ENCODE measurements around the gene IL17A.

DNA sequence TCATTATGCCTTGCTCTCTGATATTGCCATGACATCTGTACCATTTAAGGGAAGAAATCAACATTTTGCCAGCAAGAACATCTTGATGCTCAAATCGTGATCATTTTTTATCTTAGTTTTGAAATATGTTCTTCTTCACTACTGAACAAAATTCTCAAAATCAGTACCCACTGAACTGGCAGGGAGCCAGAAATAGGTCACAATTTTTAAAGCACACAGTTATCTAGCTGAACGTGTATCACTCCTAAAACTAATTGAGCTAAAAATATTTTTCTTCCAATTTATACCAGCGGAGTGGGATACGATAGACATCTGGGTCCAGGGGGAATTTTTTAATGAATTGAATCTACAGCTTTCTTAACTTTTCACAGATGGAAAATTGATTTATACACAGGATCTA is 46.8 kb downstream of the IL17A start:
- TF ChIP-seq TCF4 (CRISPR knock-in tag; IDR thresholded peaks at IDR 0.05; ENCODE audit: borderline replicate concordance) (no peak), ARNTL (CRISPR knock-in tag; IDR thresholded peaks at IDR 0.05; ENCODE audit: borderline replicate concordance, low read depth) (no peak), BACH2 (CRISPR knock-in tag; IDR thresholded peaks at IDR 0.05; ENCODE audit: borderline replicate concordance) (no peak), ZFP30 (CRISPR knock-in tag; IDR thresholded peaks at IDR 0.05) (no peak), ZC3H10 (CRISPR knock-in tag; IDR thresholded peaks at IDR 0.05) (no peak), ESRRG (CRISPR knock-in tag; IDR thresholded peaks at IDR 0.05) (no peak), ZFP3 (CRISPR knock-in tag; IDR thresholded peaks at IDR 0.05) (no peak), CSDC2 (CRISPR knock-in tag; IDR thresholded peaks at IDR 0.05) (no peak), RARB (CRISPR knock-in tag; IDR thresholded peaks at IDR 0.05) (no peak), PPARA (CRISPR knock-in tag; IDR thresholded peaks at IDR 0.05; ENCODE audit: borderline replicate concordance) (no peak)
- TF ChIP-seq, protein P1, sequence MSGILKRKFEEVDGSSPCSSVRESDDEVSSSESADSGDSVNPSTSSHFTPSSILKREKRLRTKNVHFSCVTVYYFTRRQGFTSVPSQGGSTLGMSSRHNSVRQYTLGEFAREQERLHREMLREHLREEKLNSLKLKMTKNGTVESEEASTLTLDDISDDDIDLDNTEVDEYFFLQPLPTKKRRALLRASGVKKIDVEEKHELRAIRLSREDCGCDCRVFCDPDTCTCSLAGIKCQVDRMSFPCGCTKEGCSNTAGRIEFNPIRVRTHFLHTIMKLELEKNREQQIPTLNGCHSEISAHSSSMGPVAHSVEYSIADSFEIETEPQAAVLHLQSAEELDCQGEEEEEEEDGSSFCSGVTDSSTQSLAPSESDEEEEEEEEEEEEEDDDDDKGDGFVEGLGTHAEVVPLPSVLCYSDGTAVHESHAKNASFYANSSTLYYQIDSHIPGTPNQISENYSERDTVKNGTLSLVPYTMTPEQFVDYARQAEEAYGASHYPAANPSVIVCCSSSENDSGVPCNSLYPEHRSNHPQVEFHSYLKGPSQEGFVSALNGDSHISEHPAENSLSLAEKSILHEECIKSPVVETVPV (CRISPR knock-in tag; IDR thresholded peaks at IDR 0.05), result no peak
- TF ChIP-seq, protein P2, sequence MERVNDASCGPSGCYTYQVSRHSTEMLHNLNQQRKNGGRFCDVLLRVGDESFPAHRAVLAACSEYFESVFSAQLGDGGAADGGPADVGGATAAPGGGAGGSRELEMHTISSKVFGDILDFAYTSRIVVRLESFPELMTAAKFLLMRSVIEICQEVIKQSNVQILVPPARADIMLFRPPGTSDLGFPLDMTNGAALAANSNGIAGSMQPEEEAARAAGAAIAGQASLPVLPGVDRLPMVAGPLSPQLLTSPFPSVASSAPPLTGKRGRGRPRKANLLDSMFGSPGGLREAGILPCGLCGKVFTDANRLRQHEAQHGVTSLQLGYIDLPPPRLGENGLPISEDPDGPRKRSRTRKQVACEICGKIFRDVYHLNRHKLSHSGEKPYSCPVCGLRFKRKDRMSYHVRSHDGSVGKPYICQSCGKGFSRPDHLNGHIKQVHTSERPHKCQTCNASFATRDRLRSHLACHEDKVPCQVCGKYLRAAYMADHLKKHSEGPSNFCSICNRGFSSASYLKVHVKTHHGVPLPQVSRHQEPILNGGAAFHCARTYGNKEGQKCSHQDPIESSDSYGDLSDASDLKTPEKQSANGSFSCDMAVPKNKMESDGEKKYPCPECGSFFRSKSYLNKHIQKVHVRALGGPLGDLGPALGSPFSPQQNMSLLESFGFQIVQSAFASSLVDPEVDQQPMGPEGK (CRISPR knock-in tag; IDR thresholded peaks at IDR 0.05; ENCODE audit: borderline replicate concordance), result no peak
- TF ChIP-seq, protein P3, sequence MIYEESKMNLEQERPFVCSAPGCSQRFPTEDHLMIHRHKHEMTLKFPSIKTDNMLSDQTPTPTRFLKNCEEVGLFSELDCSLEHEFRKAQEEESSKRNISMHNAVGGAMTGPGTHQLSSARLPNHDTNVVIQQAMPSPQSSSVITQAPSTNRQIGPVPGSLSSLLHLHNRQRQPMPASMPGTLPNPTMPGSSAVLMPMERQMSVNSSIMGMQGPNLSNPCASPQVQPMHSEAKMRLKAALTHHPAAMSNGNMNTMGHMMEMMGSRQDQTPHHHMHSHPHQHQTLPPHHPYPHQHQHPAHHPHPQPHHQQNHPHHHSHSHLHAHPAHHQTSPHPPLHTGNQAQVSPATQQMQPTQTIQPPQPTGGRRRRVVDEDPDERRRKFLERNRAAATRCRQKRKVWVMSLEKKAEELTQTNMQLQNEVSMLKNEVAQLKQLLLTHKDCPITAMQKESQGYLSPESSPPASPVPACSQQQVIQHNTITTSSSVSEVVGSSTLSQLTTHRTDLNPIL (CRISPR knock-in tag; IDR thresholded peaks at IDR 0.05; ENCODE audit: low read depth), result no peak

All from SK-N-SH treated with all-trans-retinoic acid at 6 μM for 48 hours (cell line).